ENCODE measurements around the gene SPOCK1. TPM values are rescaled to one million over a fixed set of nuclear protein-coding genes. Genes with fewer than 3 reads are reported as not detected.

SPOCK1 gene
- total RNA-seq, 1 experiment from 2014 or later: 10.9 TPM

DNA sequence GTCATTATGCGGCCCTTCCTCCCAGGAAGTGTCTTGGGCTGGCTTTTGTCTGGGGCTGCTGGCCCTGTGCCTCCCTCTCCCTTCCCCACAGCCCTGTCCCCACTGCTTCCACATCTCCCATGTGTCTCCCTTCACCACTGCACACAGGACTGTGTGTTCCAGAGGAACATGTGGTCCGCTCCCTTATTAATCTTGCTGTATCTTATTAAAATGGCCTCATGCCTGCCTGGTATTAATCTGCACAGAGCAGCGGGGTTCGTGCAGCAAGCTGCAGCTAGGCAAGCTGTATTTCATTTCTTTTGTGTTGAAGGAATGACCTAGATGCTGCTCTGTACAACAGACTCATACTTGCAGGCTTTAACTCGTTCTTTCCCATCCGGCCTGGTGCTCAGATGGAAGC, 130.5 kb downstream of the SPOCK1 start:
- Histone ChIP-seq H3K27me3 (ENCODE audit: insufficient read depth, low read length) (no peaks in the 10 kb centered on the region), H3K14ac (ENCODE audit: insufficient read depth, low read length) (no peak overlapping the region), H4K8ac (replicated peaks; ENCODE audit: insufficient read length, low read depth, low read length) (no peak overlapping the region), H2BK120ac (ENCODE audit: low read depth, low read length, poor library complexity, severe bottlenecking) (no peak overlapping the region), H3K79me2 (ENCODE audit: insufficient read depth, low read length) (no peaks in the 10 kb centered on the region), H3K9ac (ENCODE audit: extremely low read depth, insufficient read length, low read length) (no peak overlapping the region), H2BK20ac (ENCODE audit: low read depth, low read length, poor library complexity, severe bottlenecking) (no peak overlapping the region), H2BK5ac (ENCODE audit: insufficient read length, low read length) (no peak overlapping the region), H3K27ac (ENCODE audit: insufficient read length, low read depth, low read length) (no peak overlapping the region), H4K5ac (ENCODE audit: insufficient read length, low read depth, low read length) (no peak overlapping the region), H3K18ac (ENCODE audit: insufficient read length, low read depth, low read length) (no peak overlapping the region), H3K23ac (ENCODE audit: insufficient read length, low read depth, low read length) (no peak overlapping the region), H2BK15ac (ENCODE audit: low read depth, low read length) (no peak overlapping the region), H3K79me1 (ENCODE audit: insufficient read depth, low read depth, low read length, poor library complexity, severe bottlenecking) (no peaks in the 10 kb centered on the region), H3K23me2 (ENCODE audit: insufficient read length, low read depth, low read length, poor library complexity, severe bottlenecking) (no peaks in the 10 kb centered on the region), H2AK5ac (ENCODE audit: insufficient read length, low read length) (no peak overlapping the region), H4K20me1 (ENCODE audit: control insufficient read depth, insufficient read depth, insufficient read length) (no peaks in the 10 kb centered on the region), H3T11ph (ENCODE audit: low read length) (no peak overlapping the region), H2AFZ (ENCODE audit: low read length) (no peak overlapping the region), H4K91ac (ENCODE audit: insufficient read length, low read depth, low read length) (no peak overlapping the region), H3K9me3 (ENCODE audit: control insufficient read depth, low read depth, low read length) (no peaks in the 10 kb centered on the region), H3K56ac (ENCODE audit: insufficient read length, low read depth, low read length) (no peak overlapping the region), H2BK12ac (ENCODE audit: insufficient read length, low read depth, low read length) (no peak overlapping the region), H3K4me1 (ENCODE audit: insufficient read depth, low read length) (no peaks in the 10 kb centered on the region), H3K4ac (ENCODE audit: low read depth, low read length) (no peak overlapping the region), H3K4me2 (ENCODE audit: insufficient read depth, insufficient read length, low read length) (no peak overlapping the region)
- no CpG with 5 or more reads among the region's 6 CpGs for WGBS (ENCODE audit: extremely low coverage, insufficient read length, low lambda C conversion rate)
- Mint-ChIP-seq H3K4me3 (no peak overlapping the region), H3K27ac (no peak overlapping the region), H3K4me1 (0 out of 4 replicates have a peak, but pooled peaks cover 0 to 2% of the 10 kb centered on the region in 2 experiments), H3K9me3 (no peaks in the 10 kb centered on the region), H3K27me3 (ENCODE audit: low read depth) (no peaks in the 10 kb centered on the region; the same call in 1 of the 2 replicates), H3K36me3 (ENCODE audit: insufficient read depth in 1 of 3, low read depth in 3 of 3) (no peaks in the 10 kb centered on the region)
- TF ChIP-seq, protein P1, sequence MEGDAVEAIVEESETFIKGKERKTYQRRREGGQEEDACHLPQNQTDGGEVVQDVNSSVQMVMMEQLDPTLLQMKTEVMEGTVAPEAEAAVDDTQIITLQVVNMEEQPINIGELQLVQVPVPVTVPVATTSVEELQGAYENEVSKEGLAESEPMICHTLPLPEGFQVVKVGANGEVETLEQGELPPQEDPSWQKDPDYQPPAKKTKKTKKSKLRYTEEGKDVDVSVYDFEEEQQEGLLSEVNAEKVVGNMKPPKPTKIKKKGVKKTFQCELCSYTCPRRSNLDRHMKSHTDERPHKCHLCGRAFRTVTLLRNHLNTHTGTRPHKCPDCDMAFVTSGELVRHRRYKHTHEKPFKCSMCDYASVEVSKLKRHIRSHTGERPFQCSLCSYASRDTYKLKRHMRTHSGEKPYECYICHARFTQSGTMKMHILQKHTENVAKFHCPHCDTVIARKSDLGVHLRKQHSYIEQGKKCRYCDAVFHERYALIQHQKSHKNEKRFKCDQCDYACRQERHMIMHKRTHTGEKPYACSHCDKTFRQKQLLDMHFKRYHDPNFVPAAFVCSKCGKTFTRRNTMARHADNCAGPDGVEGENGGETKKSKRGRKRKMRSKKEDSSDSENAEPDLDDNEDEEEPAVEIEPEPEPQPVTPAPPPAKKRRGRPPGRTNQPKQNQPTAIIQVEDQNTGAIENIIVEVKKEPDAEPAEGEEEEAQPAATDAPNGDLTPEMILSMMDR (conservative IDR thresholded peaks at IDR 0.05): no peak
- DNase-seq: no peak

Measured in H9 (cell line).